ENCODE results near the gene CFAP61.

DNA sequence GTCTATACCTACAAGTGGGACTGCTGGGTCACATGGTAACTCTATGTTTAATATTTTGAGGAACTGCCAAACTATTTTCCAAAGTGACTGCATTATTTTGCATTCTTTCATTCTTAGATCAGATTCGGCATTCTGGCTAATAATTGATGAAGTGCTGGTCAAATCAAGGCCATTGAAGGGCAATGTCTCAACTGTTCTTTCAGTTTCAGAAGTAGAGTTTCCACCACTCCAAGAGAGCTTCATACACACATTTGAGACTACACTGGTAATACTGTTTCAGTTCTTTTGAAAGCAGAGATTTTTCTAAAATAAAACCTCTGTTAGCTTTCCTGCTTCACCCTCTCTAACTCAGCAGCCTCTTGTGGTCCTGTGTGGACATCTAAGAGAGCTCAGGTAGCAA is 154.5 kb downstream of the CFAP61 start:
- TF ChIP-seq, protein P1, sequence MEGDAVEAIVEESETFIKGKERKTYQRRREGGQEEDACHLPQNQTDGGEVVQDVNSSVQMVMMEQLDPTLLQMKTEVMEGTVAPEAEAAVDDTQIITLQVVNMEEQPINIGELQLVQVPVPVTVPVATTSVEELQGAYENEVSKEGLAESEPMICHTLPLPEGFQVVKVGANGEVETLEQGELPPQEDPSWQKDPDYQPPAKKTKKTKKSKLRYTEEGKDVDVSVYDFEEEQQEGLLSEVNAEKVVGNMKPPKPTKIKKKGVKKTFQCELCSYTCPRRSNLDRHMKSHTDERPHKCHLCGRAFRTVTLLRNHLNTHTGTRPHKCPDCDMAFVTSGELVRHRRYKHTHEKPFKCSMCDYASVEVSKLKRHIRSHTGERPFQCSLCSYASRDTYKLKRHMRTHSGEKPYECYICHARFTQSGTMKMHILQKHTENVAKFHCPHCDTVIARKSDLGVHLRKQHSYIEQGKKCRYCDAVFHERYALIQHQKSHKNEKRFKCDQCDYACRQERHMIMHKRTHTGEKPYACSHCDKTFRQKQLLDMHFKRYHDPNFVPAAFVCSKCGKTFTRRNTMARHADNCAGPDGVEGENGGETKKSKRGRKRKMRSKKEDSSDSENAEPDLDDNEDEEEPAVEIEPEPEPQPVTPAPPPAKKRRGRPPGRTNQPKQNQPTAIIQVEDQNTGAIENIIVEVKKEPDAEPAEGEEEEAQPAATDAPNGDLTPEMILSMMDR (IDR thresholded peaks at IDR 0.05): no peak
- no peak for TF ChIP-seq POLR2A (IDR thresholded peaks at IDR 0.05)

Measured in suprapubic skin (tissue), 3 donors.